ENCODE results near the gene CNTD1.

DNA sequence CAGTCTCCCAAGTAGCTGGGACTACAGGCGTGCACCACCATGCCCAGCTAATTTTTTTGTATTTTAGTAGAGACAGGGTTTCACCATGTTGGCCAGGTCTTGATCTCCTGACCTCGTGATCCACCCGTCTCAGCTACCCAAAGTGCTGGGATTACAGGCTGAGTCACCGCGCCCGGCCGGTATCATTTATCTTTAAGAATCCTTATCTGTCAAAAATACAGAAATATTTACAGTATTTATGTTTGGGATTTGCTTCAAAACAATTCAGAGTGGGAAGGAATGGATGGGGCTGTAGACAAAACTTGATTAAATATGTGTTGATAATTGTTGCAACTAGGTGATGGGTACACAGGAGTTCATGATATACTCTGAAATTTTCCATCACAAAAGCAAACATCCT lies 22.5 kb downstream of the CNTD1 start:
- TF ChIP-seq CTCF (IDR thresholded peaks at IDR 0.05; ENCODE audit: poor library complexity): no peak
- no peak for TF ChIP-seq EZH2 (IDR thresholded peaks at IDR 0.05; ENCODE audit: borderline replicate concordance)
- no peak for TF ChIP-seq EZH2phosphoT487 (IDR thresholded peaks at IDR 0.05; ENCODE audit: low read depth, severe bottlenecking, unreplicated experiment)

Measured in hepatocyte (in vitro differentiated cells).